ENCODE measurements around the gene CHCHD4.

Gene CHCHD4

GRCh38 chr3:14097616-14098391 lies 26.9 kb downstream of the CHCHD4 start:
- no peak for TF ChIP-seq GATA3 (IDR thresholded peaks at IDR 0.05; ENCODE audit: low read depth, low read length)
- no peak for TF ChIP-seq GATA2 (IDR thresholded peaks at IDR 0.05; ENCODE audit: low read depth, low read length)

GRCh38 chr3:14096742-14097141 lies 27.9 kb downstream of the CHCHD4 start:
- TF ChIP-seq GATA3 (IDR thresholded peaks at IDR 0.05; ENCODE audit: low read depth, low read length) (no peak), GATA2 (IDR thresholded peaks at IDR 0.05; ENCODE audit: low read depth, low read length) (no peak)

GRCh38 chr3:14093831-14094230 lies 30.8 kb downstream of the CHCHD4 start:
- TF ChIP-seq GATA3 (IDR thresholded peaks at IDR 0.05; ENCODE audit: low read depth, low read length) (no peak), GATA2 (IDR thresholded peaks at IDR 0.05; ENCODE audit: low read depth, low read length) (no peak)

- TF ChIP-seq GATA2 (IDR thresholded peaks at IDR 0.05; ENCODE audit: low read depth, low read length) (no peak), GATA3 (IDR thresholded peaks at IDR 0.05; ENCODE audit: low read depth, low read length) (no peak)
Observed at GRCh38 chr3:14092464-14092863, 32.2 kb downstream of the CHCHD4 start.

- TF ChIP-seq GATA2 (IDR thresholded peaks at IDR 0.05; ENCODE audit: low read depth, low read length) (no peak), GATA3 (IDR thresholded peaks at IDR 0.05; ENCODE audit: low read depth, low read length) (no peak)
Observed at GRCh38 chr3:14082108-14082657, 42.5 kb downstream of the CHCHD4 start.

GRCh38 chr3:14077310-14077709 lies 47.4 kb downstream of the CHCHD4 start:
- TF ChIP-seq GATA3 (IDR thresholded peaks at IDR 0.05; ENCODE audit: low read depth, low read length) (no peak), GATA2 (IDR thresholded peaks at IDR 0.05; ENCODE audit: low read depth, low read length) (no peak)

GRCh38 chr3:14064910-14065309 lies 59.8 kb downstream of the CHCHD4 start:
- no peak for TF ChIP-seq GATA3 (IDR thresholded peaks at IDR 0.05; ENCODE audit: low read depth, low read length)

- TF ChIP-seq GATA3 (IDR thresholded peaks at IDR 0.05; ENCODE audit: low read depth, low read length) (no peak), GATA2 (IDR thresholded peaks at IDR 0.05; ENCODE audit: low read depth, low read length) (no peak)
Observed at GRCh38 chr3:14063152-14063551, 61.5 kb downstream of the CHCHD4 start.

Data from SH-SY5Y (cell line).